Measurements from ENCODE around the gene PPP1R14D.

- no peak for TF ChIP-seq CTCF (conservative IDR thresholded peaks at IDR 0.05 in 1 of 2, IDR thresholded peaks at IDR 0.05 in 1 of 2; ENCODE audit: extremely low read depth in 1 of 2, insufficient read depth in 1 of 2, low read depth in 1 of 2, low read length in 2 of 2)
- TF ChIP-seq EZH2 (IDR thresholded peaks at IDR 0.05; ENCODE audit: borderline replicate concordance, low read length): no peak
Measured at GRCh38 chr15:40769274-40770146, 59.0 kb downstream of the PPP1R14D start, which contains the start of gene C15orf62.

Measured in mammary epithelial cell (primary cell).